HUDEP-2 (cell line): Measurements from ENCODE around the gene GMPR2.

Experiments used
- DNase-seq, 76 experiments: peaks; one replicate each; lab custom pipeline; 2025; ENCODE audit not compliant: unreplicated experiment in 76 of 76; lab: John Stamatoyannopoulos, UW

Gene GMPR2

GRCh38 chr14:24263848-24264247, 31.1 kb downstream of the GMPR2 start:
- DNase-seq: no peak

GRCh38 chr14:24264298-24264697, 31.6 kb downstream of the GMPR2 start:
- no peak for DNase-seq

GRCh38 chr14:24266344-24267244, 33.9 kb downstream of the GMPR2 start:
- DNase-seq: no peak

- no peak for DNase-seq
Observed at GRCh38 chr14:24267516-24267915, 34.8 kb downstream of the GMPR2 start.

GRCh38 chr14:24268225-24268624, 35.5 kb downstream of the GMPR2 start:
- no peak for DNase-seq

- no peak for DNase-seq
Observed at GRCh38 chr14:24269368-24269767, 36.6 kb downstream of the GMPR2 start.

- DNase-seq: no peak
Observed at GRCh38 chr14:24269910-24270536, 37.3 kb downstream of the GMPR2 start.

- peak in 1 of 76 experiments; percentile 21 for DNase-seq
Observed at GRCh38 chr14:24270537-24271133, 37.9 kb downstream of the GMPR2 start.

- peak in 72 of 76 experiments; percentile 28 to 87 (median 72) for DNase-seq
Observed at GRCh38 chr14:24271134-24271833, 38.6 kb downstream of the GMPR2 start, which contains the start of gene RABGGTA. Gene RABGGTA, minus strand, starts transcription at chr14:24271597. Its CDS starts 482 bp downstream, at chr14:24271115.

GRCh38 chr14:24271834-24272263, 39.1 kb downstream of the GMPR2 start:
- no peak for DNase-seq

GRCh38 chr14:24272467-24272866, 39.7 kb downstream of the GMPR2 start:
- no peak for DNase-seq

- peak in 1 of 76 experiments; percentile 13 for DNase-seq
Observed at GRCh38 chr14:24273422-24273998, 40.8 kb downstream of the GMPR2 start.

- peak in 32 of 76 experiments; percentile 4 to 57 (median 24) for DNase-seq
Observed at GRCh38 chr14:24274101-24274543, 41.4 kb downstream of the GMPR2 start.

GRCh38 chr14:24277071-24277470, 44.3 kb downstream of the GMPR2 start:
- no peak for DNase-seq

GRCh38 chr14:24277606-24278321, 45.0 kb downstream of the GMPR2 start:
- DNase-seq: peak in 59 of 76 experiments; percentile 4 to 67 (median 38)

GRCh38 chr14:24278424-24278823, 45.7 kb downstream of the GMPR2 start:
- peak in 36 of 76 experiments; percentile 10 to 79 (median 46) for DNase-seq

GRCh38 chr14:24279301-24280186, 46.8 kb downstream of the GMPR2 start:
- DNase-seq: peak in 69 of 76 experiments; percentile 12 to 82 (median 50)

- no peak for DNase-seq
Observed at GRCh38 chr14:24280797-24281460, 48.2 kb downstream of the GMPR2 start.
